Activated CD4-positive, alpha-beta T cell treated with anti-CD3 and anti-CD28 coated beads for 24 hours (primary cell): ENCODE data around the gene TEKTIP1.

ENCODE experiments used
- DNase-seq, 2 donors: peaks; one replicate each; pipeline ENCODE4 v3.0.0-alpha.2; 2020; ENCODE audit warnings: low read depth in 2 of 2

TEKTIP1 gene

DNA sequence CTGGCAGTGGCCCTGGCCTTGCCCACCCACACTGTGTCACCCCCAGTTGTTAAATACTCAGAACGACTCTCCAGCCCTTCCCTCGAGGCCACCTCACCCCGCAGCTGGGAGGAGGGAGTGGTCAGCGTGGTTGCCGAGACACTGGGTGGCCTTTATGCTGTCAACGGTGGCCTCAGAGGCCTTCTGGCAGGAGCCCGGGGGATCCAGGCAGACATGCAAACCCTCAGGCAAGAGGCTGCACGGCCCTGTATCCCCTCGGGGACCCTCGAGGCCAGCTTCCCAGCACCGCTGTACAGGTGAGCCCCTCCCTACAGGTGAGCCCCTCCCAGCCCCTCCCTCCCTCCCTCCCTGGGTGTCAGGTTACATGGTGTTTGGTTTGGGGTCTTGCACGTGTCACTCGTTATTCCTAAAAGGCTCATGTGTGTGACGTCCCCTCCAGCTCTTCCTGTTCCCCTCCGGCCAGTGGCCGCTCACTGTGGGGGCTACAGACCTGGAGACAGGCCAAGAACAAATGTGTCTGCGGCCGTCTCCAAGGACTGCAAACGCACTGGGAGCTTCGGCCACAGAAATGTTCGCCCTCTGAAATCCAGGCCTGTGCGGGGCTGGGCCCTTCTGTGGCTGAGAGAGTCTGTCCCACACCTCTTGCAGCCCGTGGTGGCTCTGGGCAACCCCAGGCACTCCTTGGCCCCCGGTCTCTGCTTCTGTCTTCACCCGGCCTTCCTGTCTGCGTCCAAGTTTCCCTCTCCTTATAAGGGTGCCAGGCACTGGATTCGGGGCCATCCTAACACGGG lies at the start of gene TEKTIP1:
TEKTIP1 (plus strand) TSS at position 210 of the 791 bp plus-strand sequence; CDS start at position 214, 4 bp downstream.
- DNase-seq: no peak

DNA sequence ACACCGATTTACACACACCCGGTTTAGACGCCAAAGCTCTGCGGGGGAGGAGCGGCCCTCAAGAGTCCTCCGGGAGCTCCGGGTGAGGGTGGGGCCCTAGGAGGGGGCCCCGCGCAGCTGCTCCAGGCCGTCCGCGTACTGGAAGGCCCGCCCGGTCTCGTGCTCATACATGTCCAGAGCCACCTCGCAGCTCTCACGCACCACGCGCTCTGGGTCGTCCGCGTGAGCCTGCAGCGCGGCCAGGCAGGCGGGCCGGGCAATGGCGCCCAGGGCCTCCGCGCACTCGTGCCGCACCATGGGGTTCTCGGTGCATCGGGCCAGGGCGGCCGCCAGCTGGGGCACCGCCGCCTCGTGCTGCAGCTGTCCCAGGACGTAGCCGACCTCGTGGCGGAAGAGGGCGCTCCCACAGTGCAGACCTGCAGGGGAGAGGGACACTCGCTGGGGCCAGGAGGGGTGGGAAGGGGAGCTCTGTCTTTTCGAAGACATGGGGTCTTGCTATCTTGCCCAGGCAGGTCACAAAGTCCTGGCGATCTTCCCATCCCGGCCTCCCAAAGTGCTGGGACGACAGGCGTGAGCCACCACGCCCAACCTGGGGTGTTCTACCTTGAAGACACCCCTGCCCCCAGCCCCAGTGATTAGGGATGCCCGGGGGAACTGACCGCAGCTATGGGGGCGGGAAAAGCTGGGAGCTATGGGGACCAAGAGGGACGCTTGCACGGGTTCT lies 47.4 kb upstream of the TEKTIP1 start:
- DNase-seq: no peak

DNA sequence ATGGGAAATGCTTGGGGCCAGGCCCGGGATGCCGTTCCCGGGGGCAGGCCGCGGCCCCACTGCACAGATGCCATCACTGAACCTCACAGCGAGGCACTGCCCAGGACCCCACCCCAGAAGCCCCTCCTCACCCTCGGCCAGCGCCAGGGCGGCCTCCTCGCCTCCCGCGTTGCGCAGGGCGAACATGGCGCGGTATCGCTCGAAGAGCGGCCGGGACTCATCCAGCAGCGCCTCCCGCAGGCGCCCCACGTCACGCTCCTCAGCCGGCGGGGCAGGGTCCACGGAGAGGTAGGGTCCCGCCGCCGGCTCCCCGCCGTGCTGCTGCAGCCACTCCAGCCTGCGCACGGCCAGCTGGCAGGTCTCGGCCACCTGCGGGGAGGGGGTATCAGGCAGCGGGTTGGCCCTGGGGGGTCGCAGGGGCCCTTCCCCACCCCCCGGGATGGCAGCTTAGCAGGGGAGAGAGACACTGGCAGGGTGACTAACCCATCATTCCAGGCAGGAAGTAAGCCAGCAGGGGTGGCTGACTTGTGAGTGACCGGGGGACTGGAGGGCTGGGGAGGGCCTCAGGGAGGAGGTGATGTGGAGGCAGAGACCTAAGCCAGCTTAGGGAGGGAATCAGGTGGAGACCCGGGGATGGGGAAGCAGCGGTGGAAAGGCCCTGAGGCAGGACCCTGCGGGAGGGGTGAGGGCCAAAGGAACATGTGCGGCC lies 46.7 kb upstream of the TEKTIP1 start:
- no peak for DNase-seq

DNA sequence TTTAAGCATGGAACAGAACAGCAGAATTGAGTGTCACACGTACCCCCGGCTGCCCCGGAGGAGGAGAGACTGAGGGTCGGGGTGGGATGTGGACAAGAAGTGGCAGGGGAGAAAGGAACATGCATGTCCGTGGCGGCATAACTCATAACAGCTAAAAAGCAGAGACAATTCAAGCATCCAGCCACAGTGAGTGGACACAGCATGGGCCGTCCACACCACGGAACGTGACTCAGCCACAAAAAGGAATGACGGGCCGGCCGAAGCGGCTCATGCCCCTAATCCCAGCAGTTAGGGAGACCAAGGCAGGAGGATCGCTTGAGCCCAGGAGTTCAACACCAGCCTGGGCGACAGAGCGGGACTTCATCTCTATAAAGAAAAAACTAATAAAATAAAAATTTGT lies 46.1 kb upstream of the TEKTIP1 start:
- no peak for DNase-seq

DNA sequence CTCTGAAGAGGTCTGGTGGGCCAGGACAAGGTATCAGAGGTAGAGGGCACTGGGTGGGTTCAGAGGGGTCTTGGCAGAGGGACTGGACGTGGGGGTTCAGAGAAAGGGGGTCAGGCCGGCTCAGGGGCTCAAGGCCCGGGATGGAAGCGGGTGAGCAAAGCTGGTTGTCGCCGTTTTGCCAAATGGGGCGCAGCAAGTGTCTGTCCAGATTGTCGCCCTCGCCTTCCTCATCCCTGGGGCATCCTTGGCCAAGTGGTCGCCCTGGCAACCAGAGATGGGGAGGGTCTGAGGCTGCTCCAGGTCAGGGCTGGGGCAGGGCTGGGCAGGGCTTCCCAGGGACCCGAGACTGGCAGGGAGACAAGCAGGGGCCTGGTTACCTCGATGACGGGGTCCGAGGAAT lies 45.3 kb upstream of the TEKTIP1 start:
- DNase-seq: no peak

DNA sequence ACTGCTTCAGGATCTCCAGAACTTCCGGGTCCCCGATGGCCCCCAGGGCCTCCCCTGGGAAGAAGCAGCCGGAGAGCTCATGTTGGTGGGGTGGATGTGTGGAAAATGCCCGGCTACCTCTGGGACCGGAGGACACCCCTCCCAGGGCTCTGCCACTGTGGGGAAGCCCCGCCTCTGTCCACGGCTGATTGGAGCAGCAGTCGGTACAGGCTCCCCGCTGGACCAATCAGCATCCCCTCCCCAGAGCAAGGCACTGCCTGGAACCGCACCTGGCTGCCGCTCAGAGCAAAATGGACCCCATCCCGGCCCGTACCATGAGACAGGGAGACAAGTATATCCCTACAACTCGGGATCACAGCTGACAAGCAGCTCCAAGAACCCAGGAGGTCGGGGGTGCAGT lies 44.9 kb upstream of the TEKTIP1 start:
- no peak for DNase-seq

DNA sequence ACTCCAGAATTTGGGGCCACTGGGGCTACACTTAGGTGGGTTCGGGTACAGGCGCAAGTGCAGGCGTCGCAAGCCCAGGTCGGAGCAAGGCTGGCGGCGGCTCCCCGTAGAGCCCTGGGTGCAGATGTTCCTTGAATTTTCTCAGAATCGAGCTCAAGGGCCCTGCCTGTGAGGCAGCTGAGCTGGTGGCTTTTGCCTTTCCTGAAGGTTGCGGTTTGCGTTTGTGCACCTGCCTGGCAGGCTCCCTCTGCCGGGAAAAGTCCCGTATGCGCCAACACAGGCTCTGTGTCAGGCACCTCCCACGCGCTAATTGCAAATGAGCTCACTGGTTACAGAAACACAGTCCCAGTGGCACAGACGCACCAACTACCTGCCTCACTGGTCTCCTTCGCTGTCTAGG lies 44.4 kb upstream of the TEKTIP1 start:
- peak; percentile 50 to 52 for DNase-seq

DNA sequence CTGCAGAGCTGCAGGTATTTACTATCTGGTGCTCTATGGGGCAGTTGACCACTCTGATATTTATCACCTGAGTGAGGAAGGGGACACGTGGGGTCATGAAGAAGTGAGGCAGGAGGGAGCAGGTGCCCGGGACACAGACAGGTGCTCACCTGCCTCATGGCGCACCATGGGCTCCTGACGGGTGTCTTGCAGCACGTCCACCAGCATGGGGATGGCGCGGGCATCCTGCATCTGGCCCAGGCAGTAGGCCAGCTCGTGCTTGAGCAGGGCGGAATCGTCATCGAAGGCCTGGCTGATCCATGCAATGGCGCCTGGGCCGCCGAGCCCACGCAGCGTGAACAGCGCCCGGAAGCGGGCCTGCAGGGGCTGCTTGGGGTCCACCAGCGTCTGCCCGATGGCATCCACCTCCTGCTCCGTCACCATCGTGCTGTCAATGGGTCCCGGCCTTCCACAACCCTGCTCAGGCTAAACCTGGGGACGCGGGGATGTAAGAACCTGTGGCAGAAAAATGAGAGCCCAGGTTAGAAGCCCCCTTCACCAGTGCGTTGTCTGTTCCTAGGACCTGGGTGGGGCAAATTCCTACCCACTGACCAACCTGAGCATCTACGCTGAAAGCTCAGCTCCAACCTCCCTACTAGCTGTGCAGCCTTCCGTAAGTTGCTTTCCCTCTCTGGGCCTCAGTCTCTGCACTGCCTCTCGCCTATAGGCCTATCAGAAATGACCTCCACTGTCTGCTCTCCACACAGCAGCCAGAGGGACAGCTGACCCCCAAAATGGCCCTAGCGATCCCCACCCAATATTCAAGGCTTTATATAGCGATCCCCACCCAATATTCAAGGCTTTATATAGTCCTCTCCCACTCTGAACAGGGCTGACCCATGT lies 42.3 kb upstream of the TEKTIP1 start:
- no peak for DNase-seq

DNA sequence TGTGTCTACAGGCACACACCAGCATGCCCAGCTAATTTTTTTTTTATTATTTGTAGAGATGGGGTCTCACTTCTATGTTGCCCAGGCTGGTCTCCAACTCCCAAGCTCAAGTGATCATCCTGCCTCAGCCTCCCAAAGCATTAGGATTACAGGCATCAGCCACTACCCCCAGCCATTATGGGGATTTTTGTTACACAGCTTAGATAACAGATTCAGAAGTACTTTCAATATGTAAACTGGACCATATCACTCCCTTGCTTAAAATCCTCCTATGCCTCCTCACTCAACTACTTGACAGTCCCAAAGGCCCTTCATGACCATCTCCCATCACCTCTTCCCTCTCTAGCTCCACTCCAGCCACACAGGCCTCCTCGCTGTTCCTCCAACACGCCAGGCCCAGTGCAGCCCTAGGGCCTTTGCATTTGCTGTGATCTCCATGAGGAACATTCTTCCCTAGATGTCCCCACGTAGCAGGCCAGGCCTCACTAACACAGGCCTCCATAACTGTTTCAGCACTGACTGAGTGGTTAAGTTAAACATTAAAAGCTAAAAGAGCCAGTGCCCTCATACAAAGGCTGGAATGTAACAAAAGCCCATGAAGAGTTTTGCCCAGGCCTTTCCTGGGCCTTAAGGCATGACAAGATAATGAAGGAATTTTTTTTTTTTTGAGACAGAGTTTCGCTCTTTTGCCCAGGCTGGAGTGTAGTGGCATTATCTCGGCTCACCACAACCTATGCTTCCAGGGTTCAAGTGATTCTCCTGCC lies 41.0 kb upstream of the TEKTIP1 start:
- no peak for DNase-seq

DNA sequence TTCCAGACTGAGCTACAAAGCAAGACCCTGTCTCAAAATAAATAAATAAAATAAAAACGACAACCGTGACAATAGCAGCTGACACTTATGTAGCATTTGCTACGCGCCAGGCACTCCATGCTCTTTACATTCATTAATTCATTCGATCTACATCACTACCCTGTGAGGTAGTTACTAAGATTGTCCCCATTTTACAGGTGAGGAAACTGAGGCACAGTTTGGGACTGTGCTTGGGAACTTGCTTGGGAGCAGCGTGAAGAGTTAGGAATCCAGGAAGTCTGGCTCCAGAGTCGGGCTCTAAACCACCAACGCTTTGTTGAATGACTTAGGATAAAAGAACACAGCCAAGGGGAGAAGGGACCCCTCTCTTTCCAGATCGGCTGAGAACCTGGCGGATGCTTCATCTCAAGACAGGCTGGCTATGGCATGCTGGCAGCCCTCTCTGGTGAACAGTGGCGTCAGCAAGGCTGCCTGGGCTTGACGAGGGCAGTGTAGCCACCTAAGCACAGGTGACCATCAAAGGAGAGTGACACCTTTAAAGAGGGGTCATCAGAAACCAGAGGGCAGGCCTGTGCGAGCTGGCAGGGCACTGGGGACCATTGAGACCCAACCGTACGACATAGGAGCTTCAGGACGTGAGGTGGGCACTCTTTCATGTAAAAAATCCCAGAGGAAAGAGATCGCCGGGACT lies 39.1 kb upstream of the TEKTIP1 start:
- no peak for DNase-seq

DNA sequence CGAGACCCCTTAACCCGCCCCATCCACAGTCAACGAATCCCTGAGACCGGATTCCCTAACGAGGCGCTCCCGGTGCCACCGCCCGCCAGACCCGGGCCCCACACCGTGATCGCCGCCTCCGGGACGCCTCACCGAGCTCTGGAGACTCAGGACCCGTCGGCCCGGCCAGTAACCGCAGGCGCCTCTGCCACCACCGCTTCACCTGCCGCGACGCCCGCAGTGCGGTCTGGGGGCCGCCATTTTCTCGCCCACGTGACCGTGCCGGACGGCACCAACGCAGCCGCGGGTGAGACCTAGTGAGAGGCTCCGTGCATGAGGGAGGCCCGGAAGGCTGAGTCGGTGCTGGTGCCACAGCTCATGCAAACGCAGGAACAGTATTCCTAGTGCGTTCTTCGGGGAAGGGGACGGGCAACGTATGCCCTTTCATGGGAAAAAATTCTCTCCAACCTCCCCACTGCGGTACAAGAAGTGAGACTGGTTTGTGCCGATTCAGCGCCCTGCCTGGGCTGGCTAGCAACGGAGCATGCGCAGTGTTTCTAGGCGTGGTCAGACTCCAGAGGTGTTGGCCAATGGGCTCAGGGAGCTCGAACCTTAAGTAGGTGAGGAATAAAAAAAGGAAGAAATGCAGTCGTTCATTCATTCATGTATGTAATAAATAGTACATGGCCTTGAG lies 38.4 kb upstream of the TEKTIP1 start, which contains the start of gene DOHH:
DOHH (minus strand) TSS at position 246 of the 673 bp plus-strand sequence. CDS start 3,860 bp downstream, outside the sequence.
- DNase-seq: peak; percentile 92 to 95

DNA sequence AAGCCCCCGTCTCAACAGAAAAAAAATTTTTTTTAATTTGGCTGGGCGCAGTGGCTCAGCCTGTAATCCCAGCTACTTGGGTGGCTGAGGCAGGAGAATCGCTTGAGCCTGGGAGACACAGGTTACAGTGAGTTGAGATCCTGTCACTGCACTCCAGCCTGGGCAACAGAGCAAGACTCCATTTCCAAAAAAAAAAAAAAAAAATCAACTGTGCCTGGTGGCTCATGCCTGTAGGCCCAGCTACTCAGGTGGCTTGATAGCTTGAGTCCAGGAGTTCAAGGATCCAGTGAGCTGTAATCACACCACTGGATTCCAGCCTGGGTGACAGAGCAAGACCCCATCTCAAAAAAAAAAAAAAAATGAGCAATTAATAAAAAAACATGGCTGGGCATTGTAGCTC lies 37.2 kb upstream of the TEKTIP1 start:
- DNase-seq: no peak

DNA sequence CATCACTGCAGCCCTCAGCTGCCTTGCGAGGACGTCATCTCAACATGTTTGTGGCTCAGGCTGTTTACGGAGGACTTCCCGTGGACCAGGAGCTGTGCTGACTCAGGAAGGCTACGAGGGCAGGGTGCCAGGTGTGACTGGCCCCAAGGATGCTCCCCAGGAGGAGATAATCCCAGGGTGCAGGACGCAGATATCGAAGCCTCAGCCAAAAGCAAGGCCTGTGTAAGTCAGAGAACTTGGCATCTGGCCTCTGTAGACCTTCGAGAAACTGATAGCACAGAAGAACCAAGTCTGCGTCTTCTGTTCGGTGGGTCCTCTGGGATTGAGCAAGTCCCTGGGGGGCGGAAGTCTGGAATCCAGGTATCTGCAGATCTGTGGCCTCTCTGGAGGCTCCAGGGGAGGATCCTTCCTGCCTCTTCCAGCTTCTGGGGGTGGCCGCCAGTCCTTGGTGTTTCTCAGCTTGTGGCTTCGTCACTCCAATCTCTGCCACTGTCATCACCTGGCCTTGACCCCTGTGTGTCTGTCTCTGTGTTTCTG lies 35.9 kb upstream of the TEKTIP1 start:
- DNase-seq: no peak

DNA sequence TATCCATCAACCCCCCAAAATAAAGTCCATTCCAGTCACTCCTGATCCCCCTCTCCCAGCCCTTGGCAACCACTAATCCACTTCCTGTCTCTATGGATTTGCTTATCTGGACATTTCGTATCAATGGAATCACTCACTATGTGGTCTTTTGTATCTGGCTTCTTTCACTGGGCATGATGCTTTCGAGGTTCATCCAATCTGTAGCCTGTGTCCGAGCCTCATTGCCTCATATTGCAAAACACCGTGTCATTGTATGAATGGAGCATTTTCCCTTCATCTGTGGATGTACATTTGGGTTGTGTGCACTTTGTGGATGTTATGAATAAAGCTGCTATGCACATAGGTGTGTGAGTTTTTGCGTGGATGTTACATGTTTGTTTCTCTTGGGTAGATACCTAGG lies 34.2 kb upstream of the TEKTIP1 start:
- DNase-seq: no peak

DNA sequence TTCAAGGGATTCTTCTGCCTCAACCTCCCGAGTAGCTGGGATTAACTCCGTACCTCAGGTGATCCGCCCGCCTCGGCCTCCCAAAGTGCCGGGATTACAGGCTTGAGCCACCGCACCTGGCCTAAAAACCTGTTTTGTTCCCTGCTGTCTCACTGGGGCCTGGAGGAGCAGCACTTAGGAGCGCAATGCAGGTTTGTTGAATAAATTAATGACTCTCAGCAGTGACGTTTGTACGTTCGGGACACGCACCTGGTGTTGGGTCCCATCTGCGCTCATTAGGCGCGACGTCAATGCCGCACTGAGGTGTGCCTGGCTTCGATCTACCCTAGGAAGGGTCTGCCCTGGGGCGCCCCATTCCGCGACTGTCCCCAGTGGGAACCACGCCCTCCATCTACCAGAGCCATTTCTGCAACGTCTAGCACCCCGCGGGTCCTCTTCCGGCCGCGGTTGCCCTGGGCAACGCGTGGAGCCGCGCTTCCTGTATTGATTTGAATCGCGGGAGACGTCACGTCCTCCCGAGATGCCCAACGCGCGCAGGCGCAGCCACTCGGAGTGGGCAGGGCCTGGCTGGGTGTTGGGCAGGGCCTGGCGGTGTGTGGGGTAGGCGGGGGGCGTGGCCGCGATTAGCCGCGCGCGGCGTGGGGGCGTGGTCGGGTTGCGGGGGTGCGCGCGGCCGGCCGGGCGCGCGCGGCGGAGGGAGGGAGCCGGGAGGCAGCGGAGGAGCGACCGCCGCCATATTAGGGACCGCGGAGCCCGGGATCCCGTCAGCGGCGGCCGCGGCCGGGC lies 33.2 kb upstream of the TEKTIP1 start, which contains the start of gene FZR1:
FZR1 (plus strand) TSS at position 714 of the 786 bp plus-strand sequence. CDS start 16,679 bp downstream, outside the sequence.
- DNase-seq: peak; percentile 98 to 99

DNA sequence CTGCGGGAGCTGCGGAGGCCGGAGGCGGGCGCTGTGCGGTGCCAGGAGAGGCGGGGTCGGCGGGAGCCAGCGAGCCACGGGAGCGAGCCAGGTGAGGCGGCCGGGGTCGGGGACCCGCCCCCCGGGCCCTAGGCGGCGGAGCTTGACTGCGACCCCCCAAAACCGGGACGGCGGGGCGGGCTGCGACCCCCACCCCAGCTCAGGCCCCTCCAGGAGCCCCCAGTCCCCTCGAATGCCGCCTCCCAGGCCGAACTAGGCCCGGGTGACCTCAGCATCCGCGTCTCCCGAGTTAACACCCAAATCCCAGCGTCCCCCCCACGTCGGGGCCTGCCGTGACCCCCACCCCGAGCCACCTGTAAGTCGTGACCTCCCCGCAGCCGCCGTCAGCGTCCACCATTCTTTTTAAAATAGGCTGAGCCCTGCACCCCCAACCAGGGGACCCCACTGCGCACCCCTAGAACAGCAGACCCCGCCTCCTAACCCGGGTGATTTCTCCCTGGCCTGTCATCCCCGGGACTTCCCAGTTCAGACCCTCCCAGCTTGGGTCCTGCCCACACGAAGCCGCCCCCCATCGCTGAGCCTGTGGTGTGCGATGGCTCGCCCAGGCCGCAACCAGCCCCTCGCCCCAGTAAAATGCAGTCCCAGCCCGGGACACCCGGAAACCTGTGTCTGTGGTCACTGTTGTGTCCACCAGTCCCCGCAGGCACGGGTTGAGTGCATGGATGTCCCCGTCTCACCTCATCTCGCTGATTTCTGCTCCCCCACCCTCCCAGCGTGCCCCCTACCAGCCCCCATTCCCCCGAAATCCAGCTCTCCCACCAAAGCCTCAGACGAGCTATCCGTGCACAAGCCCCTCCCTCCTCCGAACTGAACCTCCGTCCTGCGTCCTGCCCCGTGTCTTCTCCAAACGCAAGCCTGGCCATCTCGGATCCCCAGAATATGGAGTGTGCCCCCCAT lies 32.3 kb upstream of the TEKTIP1 start:
- no peak for DNase-seq
